Stimulated activated naive CD8-positive, alpha-beta T cell treated with anti-CD3 and anti-CD28 coated beads, Interleukin-15, amount 100 ng/mL, for 72 hours (primary cell): ENCODE results near the gene HOOK2.
A peak's percentile ranks its signal among the peaks of the same experiment; 100 is the strongest.

ENCODE experiments used
- ATAC-seq: fragments of 150-1000 bp; cut with Tn5 transposase; 2 replicates; pipeline ENCODE4 v1.10.0; 2021; ENCODE audit warnings: mild to moderate bottlenecking, moderate library complexity
- DNase-seq, 2 donors: peaks; one replicate each; pipeline ENCODE4 v3.0.0; 2021 to 2022
- H3K27ac Mint-ChIP-seq, 2 donors: one replicate each; pipeline ENCODE4 v1.8.0; 2022; ENCODE audit warnings: mild to moderate bottlenecking in 2 of 2, mixed read lengths in 2 of 2, moderate library complexity in 2 of 2
- H3K27me3 Mint-ChIP-seq: one replicate; pipeline ENCODE4 v1.8.0; 2022; ENCODE audit warnings: mixed read lengths
- H3K4me1 Mint-ChIP-seq: one replicate; pipeline ENCODE4 v1.8.0; 2022; ENCODE audit warnings: mild to moderate bottlenecking, mixed read lengths
- H3K4me3 Mint-ChIP-seq, 2 donors: one replicate each; pipeline ENCODE4 v1.8.0; 2022; ENCODE audit warnings: mild to moderate bottlenecking in 2 of 2, mixed read lengths in 2 of 2, moderate library complexity in 1 of 2
- H3K9me3 Mint-ChIP-seq, 2 donors: one replicate each; pipeline ENCODE4 v1.8.0; 2022; ENCODE audit warnings: mixed read lengths in 2 of 2

The HOOK2 gene

DNA sequence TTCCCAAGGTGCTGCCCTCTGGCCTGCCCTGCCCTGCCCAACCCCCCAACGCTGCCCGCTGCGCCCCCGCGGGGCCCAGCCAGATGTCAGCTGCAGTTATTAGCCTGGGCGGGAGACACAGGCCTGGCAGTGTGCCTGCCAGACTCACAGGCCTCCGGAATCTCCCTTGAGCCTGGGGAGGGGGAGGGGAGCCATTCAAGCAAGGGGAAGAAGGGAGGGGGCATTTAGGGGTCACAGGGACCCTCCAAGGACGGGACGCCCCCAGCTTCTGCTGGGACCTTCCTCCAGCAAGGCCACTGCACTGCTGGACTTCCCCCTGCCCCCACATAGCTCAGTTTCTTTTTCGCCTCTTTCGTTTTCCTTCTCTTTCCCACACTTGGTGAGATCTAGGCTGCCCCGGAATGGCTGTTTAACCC lies 13.3 kb upstream of the HOOK2 start:
- H3K9me3 Mint-ChIP-seq, result no peaks in the 10 kb centered on the region
- H3K27ac Mint-ChIP-seq, result peak overlapping the region; percentile 91 to 97
- ATAC-seq (no peak), DNase-seq (peak; percentile 37 to 72)
- H3K4me3 Mint-ChIP-seq, result peak overlapping the region; percentile 95 to 97
- H3K4me1 Mint-ChIP-seq, result peaks cover 13% of the 10 kb centered on the region
- H3K27me3 Mint-ChIP-seq, result no peaks in the 10 kb centered on the region

DNA sequence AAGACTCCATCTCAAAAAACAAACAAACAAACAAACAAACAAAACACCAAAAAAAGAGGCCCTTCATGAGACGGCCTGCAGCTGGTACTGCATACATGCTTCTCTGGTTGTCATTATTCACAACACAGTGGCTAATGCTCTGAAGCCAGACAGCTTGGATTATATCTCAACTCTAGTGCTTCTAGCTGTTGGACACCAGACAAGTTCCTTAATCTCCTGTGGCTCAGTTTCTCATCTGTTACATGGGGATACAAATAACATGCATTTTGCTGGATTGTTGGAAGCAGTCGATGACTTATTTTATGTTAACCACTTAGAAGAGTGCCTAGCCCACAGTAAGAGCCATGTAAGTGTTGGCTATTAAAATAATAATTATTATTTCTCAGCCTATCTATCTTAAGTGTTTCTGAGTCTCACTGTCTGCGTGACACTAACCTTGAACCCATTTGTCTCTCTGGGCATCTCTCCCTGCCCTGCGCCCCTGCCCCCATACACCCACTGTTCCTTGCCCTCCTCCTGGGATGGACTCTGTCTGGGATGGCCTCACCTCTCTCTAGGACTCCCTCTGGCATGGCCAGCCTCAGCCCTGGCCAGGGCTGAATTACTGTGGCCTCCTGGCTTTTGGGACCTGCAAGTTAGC lies 12.8 kb upstream of the HOOK2 start:
- Mint-ChIP-seq H3K27me3 (no peaks in the 10 kb centered on the region), H3K4me1 (peaks cover 13% of the 10 kb centered on the region), H3K4me3 (peak overlapping the region; percentile 95 to 97), H3K27ac (peak overlapping the region in 1 of 2 donors; percentile 91), H3K9me3 (no peaks in the 10 kb centered on the region)
- ATAC-seq (no peak), DNase-seq (no peak)

- Mint-ChIP-seq H3K4me1 (peaks cover 13% of the 10 kb centered on the region), H3K27ac (no peak overlapping the region), H3K4me3 (no peak overlapping the region), H3K27me3 (no peaks in the 10 kb centered on the region), H3K9me3 (no peaks in the 10 kb centered on the region)
- no peak for DNase-seq
- ATAC-seq, result no peak
These were observed 12.1 kb upstream of the HOOK2 start for GRCh38 chr19:12787458-12787857.

- peak overlapping the region in 1 of 2 donors; percentile 7 for H3K27ac Mint-ChIP-seq
- DNase-seq, result no peak
- no peaks in the 10 kb centered on the region for H3K9me3 Mint-ChIP-seq
These were observed 11.6 kb upstream of the HOOK2 start for GRCh38 chr19:12786952-12787351.

GRCh38 chr19:12786141-12786870 lies 11.0 kb upstream of the HOOK2 start:
- H3K27me3 Mint-ChIP-seq, result no peaks in the 10 kb centered on the region
- DNase-seq (peak in 1 of 2 donors; percentile 25), ATAC-seq (no peak)
- peak overlapping the region; percentile 7 to 86 for H3K27ac Mint-ChIP-seq
- peak overlapping the region in 1 of 2 donors; percentile 52 for H3K4me3 Mint-ChIP-seq
- H3K4me1 Mint-ChIP-seq, result peaks cover 24% of the 10 kb centered on the region
- H3K9me3 Mint-ChIP-seq, result no peaks in the 10 kb centered on the region

More at GRCh38 chr19:12786952-12787351, 11.6 kb upstream of the HOOK2 start:
- H3K27me3 Mint-ChIP-seq, result no peaks in the 10 kb centered on the region
- H3K4me1 Mint-ChIP-seq, result peaks cover 18% of the 10 kb centered on the region
- peak overlapping the region in 1 of 2 donors; percentile 52 for H3K4me3 Mint-ChIP-seq
- no peak for ATAC-seq

DNA sequence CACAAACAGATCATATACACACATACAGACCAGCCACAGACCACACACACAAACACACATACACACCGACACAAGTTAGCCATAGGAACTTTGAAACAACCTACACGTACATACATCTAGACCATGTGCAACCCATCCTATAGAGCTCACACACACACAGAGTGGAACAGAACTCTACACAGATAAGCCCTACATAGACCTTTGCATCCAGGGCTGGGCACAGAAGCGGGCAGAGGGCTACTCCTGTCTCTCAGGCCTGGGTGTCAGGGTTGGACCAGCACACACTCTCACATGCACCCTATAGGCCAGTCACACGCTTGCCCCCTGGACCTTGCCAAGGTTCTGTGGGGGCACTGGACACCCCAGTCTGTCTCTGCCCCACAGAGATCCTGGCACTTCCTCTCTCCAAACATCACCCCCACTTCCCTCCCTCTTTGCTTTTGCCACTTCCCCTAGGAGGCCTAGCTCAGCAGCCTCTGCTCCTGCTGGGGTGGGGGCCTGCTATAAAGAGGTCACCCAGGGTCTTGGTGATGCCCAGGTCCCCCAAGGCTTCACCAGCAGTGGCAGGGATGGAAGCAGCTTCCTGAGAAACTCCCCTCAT lies 10.2 kb upstream of the HOOK2 start:
- H3K4me3 Mint-ChIP-seq, result no peak overlapping the region
- no peaks in the 10 kb centered on the region for H3K9me3 Mint-ChIP-seq
- H3K4me1 Mint-ChIP-seq, result peaks cover 25% of the 10 kb centered on the region
- no peak for ATAC-seq
- H3K27ac Mint-ChIP-seq, result no peak overlapping the region
- no peak for DNase-seq
- H3K27me3 Mint-ChIP-seq, result no peaks in the 10 kb centered on the region

GRCh38 chr19:12784871-12785430 lies 9.6 kb upstream of the HOOK2 start:
- peak; percentile 1 for ATAC-seq

DNA sequence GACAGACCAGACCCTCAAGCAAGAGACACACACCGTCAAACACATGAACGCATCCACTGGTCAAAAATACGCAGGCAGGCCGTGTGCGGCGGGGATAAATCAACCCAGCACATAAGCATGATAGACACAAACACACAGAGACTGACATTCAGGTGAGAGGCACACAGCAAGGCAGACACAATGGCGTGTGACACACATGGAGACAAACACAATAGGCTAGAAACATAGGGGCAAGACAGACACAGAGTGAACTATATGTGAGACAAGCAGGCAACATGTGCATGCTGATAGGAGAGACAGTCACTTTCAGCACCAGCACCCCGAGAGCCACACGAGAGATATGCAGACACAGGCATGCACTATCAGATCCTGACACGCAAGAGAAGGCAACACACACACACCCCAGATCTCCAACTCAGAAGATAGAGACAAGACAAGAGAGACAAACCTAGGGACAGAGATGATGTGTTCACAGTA lies 9.1 kb upstream of the HOOK2 start:
- H3K9me3 Mint-ChIP-seq, result no peaks in the 10 kb centered on the region
- ATAC-seq (no peak), DNase-seq (peak in 1 of 2 donors; percentile 36)
- H3K27me3 Mint-ChIP-seq, result no peaks in the 10 kb centered on the region
- H3K4me1 Mint-ChIP-seq, result peaks cover 33% of the 10 kb centered on the region
- no peak overlapping the region for H3K27ac Mint-ChIP-seq
- H3K4me3 Mint-ChIP-seq, result no peak overlapping the region

More at GRCh38 chr19:12784871-12785430, 9.6 kb upstream of the HOOK2 start:
- H3K4me1 Mint-ChIP-seq, result peaks cover 28% of the 10 kb centered on the region
- H3K4me3 Mint-ChIP-seq, result no peak overlapping the region
- DNase-seq, result peak in 1 of 2 donors; percentile 60
- no peak overlapping the region for H3K27ac Mint-ChIP-seq
- H3K27me3 Mint-ChIP-seq, result no peaks in the 10 kb centered on the region
- no peaks in the 10 kb centered on the region for H3K9me3 Mint-ChIP-seq

- no peak overlapping the region for H3K4me3 Mint-ChIP-seq
- H3K4me1 Mint-ChIP-seq, result peaks cover 34% of the 10 kb centered on the region
- H3K27me3 Mint-ChIP-seq, result no peaks in the 10 kb centered on the region
- no peaks in the 10 kb centered on the region for H3K9me3 Mint-ChIP-seq
- peak overlapping the region; percentile 89 to 94 for H3K27ac Mint-ChIP-seq
- DNase-seq (peak in 1 of 2 donors; percentile 50), ATAC-seq (peak; percentile 4)
These were observed 8.6 kb upstream of the HOOK2 start for GRCh38 chr19:12783849-12784393.

GRCh38 chr19:12783291-12783848 lies 8.0 kb upstream of the HOOK2 start:
- no peaks in the 10 kb centered on the region for H3K27me3 Mint-ChIP-seq
- ATAC-seq (peak; percentile 54), DNase-seq (peak; percentile 84 to 94)
- H3K9me3 Mint-ChIP-seq, result no peaks in the 10 kb centered on the region
- H3K4me1 Mint-ChIP-seq, result peaks cover 34% of the 10 kb centered on the region
- H3K27ac Mint-ChIP-seq, result peak overlapping the region; percentile 89 to 94
- no peak overlapping the region for H3K4me3 Mint-ChIP-seq

- Mint-ChIP-seq H3K27me3 (no peaks in the 10 kb centered on the region), H3K4me1 (peaks cover 35% of the 10 kb centered on the region), H3K4me3 (peak overlapping the region; percentile 88 to 89), H3K9me3 (no peaks in the 10 kb centered on the region), H3K27ac (peak overlapping the region; percentile 90 to 95)
- DNase-seq, result peak; percentile 95 to 97
- ATAC-seq, result peak; percentile 70
These were observed 7.3 kb upstream of the HOOK2 start for GRCh38 chr19:12782424-12783290.

- DNase-seq, result no peak
- no peaks in the 10 kb centered on the region for H3K27me3 Mint-ChIP-seq
- H3K9me3 Mint-ChIP-seq, result no peaks in the 10 kb centered on the region
- no peak for ATAC-seq
- peak overlapping the region; percentile 88 to 89 for H3K4me3 Mint-ChIP-seq
- peaks cover 41% of the 10 kb centered on the region for H3K4me1 Mint-ChIP-seq
- H3K27ac Mint-ChIP-seq, result peak overlapping the region; percentile 89 to 95
These were observed 6.7 kb upstream of the HOOK2 start for GRCh38 chr19:12782174-12782423.

- ATAC-seq (no peak), DNase-seq (no peak)
- no peaks in the 10 kb centered on the region for H3K27me3 Mint-ChIP-seq
- H3K4me1 Mint-ChIP-seq, result peaks cover 48% of the 10 kb centered on the region
- no peaks in the 10 kb centered on the region for H3K9me3 Mint-ChIP-seq
- peak overlapping the region; percentile 89 to 94 for H3K4me3 Mint-ChIP-seq
- H3K27ac Mint-ChIP-seq, result peak overlapping the region; percentile 6 to 23
These were observed 4.0 kb upstream of the HOOK2 start for GRCh38 chr19:12779162-12779993.

GRCh38 chr19:12778905-12779161 lies 3.5 kb upstream of the HOOK2 start:
- no peak for DNase-seq
- H3K27ac Mint-ChIP-seq, result peak overlapping the region in 1 of 2 donors; percentile 94
- peak overlapping the region; percentile 89 to 94 for H3K4me3 Mint-ChIP-seq
- H3K9me3 Mint-ChIP-seq, result no peaks in the 10 kb centered on the region
- no peaks in the 10 kb centered on the region for H3K27me3 Mint-ChIP-seq
- no peak for ATAC-seq
- H3K4me1 Mint-ChIP-seq, result peaks cover 52% of the 10 kb centered on the region
